Activated CD4-positive, alpha-beta T cell treated with anti-CD3 and anti-CD28 coated beads, Interleukin-2, amount 50 U/mL, for 1 hour (primary cell): Measurements from ENCODE around the gene CERK.

Experiments
- DNase-seq: peaks from one replicate; pipeline ENCODE4 v3.0.0-alpha.2; 2020

Gene CERK

DNA sequence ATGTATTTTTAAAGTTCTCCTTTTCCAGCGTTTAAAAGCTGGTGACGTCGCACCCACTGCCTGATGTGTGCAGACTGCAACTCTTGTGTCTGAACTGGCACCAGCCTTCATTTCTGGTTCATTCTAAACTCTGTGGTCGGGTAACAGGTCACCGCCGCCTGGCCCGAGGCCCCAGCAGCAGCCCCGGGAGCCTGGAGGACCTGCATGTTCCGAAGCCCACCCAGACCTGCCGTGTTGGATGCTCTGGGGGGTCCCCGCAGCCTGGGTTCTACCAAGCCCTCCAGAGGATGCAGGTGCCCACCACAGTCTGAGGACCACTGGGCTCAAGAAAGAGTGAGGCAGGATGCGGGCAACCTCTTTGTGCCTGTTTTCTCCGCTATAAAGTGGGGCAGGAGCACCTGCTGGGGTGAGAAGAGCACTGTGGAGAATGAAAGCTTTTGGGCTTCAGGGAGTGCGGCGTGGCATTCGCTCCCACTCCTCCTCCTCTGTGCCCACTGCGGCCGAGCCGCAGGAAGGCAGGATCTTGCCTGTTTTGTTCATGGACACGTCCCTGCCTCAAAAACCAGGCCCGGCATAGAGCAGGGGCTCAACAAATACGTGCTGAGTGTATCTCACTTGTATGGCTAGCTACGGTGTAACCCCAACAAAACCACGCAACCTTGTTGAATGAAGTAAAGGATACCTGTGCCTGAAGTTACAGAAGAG lies 40.1 kb downstream of the CERK start:
- no peak for DNase-seq

DNA sequence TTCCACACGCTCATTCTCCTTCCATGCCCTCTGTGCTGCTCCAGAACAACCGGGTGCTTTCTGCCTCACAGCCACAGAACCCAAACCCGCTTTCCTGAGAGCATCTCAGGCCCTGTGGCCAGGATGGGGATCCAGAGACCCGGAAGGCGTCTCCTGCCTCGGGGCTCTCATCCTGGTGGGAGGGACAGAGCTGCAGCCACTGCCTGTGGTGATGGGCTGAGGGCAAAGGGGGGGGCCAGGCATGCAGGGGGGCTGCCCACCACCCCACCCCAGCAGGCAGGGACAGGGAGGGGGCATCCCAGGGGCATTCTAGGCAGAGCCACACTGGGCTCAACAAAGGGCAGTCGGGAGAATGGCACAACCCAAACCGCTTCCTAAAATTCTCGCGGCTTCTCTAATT lies 41.4 kb downstream of the CERK start:
- no peak for DNase-seq

DNA sequence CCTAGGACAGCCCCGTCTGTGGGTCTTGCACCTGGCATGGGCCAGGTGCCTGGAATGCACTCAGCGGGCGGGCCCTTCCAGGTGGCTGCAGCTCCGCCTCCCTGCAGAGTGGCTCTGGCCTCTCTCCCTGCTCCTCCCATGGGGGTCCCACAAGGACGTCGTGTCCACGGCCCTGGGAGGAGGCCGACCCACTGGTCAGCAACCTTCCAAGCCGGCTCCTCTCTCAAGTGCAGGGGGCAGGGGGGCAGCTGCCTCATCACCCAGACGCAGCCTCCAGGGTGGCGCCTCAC lies 41.9 kb downstream of the CERK start:
- DNase-seq: no peak

DNA sequence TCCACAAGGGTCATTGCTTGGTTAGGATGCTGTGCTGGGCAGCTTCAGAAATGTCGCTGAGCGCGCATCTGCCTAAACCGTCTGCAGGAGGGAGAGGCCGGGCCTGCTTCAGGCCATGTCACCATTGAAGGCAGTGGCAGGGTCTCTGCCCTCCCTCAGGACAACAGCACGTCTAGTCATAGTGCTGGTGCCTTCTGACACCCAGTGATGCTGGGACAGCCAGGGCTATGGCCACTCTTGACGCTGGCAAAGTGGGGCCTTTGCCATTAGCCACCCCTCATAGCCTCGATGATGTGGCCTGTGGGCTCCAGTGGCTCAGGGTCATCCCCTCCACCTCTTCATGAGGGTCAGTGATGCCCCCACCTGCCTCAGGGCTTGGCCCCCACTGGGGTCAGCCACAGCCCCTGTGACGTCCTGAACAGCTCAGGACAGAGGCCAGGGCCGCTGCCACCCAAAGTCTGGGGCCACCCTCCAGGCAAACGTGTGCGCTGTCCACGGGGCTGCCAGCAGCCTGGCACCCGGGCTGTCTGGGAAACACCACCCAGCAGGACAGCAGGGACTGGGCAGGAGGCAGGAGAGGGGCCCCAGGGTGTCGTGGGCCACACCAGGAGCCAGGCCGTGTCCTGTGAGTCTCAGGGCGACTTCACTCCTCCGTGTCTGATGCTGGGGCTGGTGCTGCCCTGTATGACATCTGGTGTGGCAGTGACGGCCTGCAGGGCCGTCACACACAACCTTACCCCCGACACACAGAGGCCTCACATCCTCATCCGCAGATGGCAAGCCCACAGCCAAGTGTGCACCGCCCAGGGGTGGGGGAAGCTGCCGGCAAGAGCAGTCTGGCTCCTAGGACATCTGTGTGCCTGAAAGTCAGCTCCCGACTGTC lies 42.5 kb downstream of the CERK start:
- DNase-seq: no peak

DNA sequence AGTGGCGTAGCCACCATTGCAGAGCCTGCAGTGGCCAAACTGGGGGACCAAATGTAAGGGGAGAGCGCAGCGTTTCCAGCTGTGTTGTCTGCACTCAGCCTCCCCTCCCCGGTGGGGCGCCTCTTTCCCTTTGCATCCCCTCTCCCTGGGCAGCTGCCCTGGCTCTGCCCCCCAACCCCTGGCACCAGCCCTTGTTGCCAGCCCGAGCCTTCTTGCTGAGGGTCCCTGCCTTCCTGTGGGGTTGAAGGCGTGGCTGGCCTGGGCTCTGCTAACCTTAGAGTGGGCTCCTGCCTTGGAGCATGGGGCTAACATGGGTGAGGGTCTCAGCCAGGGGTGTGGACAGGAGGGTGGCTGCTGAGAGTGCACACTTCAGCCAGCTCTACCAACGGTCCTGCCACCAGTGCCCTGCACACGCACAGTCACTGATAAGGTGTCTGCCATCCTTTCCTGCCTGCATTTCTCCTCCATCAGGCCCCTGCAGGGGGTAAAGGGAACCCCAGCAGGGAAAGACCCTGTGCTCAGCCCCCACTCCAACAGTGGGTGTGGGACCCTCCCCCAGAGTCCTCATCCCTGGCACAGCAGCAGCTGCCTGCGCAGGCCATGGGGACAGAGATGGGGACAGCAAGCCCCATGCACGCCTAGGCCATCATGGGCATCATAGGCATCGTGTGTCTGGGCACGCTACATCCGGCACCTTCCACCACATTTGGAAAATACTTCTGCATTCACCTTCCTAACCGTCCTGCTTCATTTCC lies 43.5 kb downstream of the CERK start:
- DNase-seq: no peak

DNA sequence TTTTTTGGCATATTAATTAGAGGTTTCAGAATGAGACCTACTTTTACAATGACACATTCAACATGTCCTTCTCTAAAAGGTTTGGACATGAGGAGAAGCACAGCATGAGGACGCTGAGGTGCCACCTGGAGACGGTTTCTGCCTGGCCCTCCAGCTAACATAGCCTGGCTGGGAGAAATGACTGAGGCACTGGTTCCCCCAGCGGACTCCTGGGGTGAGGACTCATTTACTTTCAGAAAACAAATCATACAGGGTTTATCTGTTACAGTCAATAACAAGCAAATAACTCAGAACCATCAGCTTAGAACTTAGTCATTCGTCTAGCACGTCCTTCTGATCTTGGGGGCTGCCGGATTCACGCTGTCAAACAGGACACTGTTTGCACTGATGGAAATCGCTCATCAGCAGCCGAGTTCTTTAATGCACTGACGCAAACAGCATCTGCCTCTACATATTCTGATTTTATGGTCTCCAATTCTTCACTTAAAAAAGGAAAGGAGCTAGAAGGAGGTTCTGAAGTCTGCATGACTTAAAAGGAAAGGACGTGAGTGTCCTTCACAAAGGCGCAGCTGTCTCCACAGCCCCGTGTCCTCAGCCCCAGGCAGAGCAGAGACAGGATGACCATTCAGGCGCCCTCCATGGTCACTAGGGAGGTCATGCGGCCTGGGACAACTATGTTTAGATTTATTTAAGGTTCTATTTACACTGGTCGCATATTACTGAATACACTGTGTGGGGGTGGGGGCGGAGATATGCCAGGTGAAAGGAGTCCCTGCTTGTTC lies 44.2 kb downstream of the CERK start:
- DNase-seq: no peak

DNA sequence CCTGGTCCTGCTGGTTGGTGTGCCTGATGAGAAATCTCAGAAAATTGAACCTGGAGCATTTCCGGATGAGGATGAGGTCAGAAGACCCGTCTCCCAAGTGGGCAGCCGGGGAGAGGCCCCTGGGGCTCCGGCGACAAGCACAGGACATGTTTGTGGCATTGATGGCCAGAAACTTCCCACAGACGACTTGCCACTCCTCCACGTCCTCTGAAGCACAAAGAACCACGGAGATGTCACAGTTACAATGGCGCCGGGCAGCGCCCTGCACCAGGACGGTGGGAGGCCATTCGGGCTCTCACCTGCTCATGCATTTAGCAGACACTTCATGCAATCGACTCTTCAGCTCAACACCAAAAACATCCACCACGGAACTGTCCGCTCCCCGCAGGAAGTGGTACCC lies 46.5 kb downstream of the CERK start:
- DNase-seq: no peak

DNA sequence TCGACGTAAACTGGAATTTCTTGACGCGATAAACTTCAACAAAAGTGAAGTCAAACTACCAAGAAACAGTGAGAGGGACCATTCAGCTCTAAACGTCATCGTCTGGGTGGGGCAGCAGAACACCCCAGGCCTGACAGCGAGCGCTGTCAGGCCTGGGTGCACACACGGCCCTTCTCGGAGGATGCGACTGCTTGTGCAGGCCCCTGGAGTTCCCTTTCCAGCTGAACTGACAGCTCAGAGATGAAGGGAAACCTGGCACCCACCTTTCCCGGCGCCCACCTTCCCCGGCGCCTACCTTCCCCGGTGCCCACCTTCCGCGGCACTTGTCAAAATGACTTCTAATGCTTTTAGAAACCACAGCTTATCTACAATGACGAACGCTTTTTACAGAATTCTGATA lies 47.9 kb downstream of the CERK start:
- no peak for DNase-seq

DNA sequence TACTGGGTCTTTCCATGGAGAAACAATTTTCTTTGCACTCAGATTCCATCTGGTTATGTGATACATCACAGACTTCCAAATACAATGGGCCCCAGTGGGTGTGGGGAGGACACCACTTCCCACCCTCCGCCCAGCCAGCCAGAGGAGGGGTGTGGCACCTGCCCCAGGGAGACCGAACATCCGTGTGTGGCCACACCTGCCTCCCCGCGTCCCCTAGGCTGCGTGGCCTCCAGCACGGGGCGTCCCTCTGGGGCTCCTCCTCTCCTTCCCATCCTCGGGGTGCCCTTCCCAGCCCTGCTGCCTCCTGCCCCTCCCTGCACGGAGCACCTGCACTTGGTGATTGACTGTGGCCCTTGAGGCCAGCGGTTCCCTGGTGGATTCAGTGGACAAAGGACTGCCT lies 49.1 kb downstream of the CERK start:
- no peak for DNase-seq

DNA sequence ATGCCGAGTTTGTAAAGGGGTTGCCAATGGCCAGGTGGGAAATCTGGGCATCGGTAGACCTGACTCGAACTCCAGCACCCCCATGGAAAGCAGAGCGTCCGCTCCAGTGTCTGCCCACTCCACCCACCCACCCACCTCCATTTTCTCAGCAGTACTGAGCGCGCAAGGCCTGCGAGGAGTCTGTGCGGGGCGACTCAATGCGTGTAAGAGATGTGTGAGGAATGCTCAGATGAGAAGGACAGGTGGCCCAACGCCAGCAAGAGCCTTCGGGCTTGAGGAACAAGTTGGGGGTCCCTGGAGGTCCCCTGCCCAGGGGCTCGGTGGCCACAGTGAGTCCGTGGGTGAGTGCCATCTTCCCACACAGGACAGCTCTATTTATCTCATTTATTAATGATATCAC lies 50.6 kb downstream of the CERK start:
- DNase-seq: no peak

DNA sequence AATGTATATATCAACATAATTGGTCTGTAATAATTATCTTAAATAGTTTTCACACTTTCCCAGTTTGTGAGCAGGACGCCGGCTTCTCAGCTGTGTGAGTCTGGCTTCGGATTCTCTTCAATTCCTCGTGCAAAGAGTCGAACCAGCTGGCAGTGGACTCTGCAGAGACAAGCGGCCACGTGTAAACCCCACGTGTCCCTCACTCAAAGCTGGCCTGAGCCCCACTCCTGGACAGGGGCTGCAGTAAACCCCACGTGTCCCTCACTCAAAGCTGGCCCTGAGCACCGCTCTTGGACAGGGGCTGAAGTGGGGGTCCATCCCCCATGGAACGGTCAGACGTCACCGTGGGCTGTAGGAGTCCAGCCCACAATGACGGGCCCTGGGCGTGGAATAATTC lies 51.0 kb downstream of the CERK start:
- DNase-seq: no peak

DNA sequence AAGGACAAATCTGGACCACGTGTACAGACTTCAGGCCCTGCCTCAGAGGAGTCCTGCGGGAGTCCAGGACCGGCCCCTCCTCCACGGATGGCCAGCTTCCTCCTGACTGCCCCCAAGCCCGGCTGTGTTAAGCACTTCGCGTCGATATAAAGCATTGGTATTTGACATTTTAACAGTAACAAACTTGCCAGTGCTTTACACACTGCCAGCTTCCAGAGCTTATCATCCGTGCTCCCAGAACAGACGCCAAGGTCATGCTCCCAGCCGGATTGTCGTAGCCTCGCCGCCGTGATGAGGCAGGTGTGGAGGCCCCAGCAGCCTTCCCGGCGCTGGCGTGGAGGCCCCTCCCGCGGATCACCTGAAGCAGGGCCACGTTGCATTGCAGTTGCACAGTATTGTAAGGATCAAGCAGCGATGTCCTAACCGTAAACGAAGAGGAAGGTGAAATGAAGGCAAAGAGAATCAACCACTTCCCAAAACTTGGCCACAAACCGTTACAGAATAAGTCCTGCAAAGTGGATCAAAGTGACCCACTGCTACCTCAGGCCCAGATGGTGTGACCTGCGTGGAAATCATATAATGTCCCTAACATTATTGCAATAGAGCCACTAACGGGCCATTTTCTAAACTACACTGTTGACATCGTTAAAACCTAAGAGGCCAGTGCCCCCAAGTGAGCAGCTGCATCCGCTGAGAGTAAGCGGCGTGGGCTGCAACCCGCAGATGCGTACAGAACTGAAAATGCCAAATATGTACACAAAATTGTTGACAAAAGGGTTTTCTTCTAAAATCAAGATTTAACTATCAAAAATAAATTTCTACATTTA lies 51.6 kb downstream of the CERK start:
- no peak for DNase-seq

DNA sequence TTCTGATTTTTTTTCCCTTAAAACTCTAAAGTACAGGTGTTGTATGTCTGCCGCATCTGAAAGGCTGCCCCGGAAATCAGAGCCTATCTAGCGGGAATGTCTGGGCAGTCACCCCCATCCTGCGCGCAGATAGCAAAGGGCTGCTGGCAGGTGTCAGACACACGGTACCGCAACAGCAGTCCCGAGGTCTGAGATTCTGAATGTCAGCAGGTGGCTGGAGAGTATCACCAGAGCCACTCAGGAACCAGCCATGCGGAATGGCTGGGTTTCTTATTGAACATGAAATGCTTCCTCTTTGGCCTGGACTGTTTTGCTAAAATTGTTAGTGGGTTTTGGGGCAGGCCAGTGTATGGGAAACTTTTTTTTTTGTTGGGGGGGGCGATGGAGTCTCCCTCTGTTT lies 53.3 kb downstream of the CERK start:
- no peak for DNase-seq

DNA sequence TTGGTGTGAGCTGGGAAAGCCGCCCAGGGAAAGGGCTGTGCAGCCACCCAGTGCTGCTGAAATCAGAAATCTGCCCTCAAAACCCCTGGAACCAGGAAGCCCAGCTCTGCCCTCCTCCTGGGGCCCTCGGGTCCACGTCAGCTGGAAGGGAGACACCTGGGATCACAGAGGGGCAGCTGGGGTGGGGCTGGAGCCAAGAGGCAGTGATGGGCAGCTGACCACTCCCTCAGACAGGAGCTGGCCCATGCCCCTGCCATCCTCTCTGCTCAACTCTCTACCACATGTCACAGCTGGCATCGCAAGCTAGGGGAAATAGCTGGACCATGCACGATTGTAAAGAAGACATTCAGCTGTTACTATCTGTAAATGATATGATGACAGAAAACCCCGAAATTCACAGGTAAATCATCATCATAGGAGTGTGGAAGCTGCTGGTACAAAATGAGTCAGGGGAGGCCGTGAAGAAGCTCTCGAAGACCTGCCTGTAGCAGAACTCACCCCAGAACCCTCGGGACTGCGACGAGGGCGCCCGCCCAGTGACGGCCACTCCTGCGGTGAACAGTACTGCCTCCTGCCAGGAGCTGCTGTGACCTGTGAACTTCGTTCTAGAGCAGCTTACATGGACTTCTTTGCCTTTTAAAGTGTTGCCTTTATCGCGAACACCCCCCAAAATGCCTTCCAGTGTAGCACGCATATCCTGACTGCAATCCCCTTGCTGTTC lies 55.9 kb downstream of the CERK start:
- no peak for DNase-seq

DNA sequence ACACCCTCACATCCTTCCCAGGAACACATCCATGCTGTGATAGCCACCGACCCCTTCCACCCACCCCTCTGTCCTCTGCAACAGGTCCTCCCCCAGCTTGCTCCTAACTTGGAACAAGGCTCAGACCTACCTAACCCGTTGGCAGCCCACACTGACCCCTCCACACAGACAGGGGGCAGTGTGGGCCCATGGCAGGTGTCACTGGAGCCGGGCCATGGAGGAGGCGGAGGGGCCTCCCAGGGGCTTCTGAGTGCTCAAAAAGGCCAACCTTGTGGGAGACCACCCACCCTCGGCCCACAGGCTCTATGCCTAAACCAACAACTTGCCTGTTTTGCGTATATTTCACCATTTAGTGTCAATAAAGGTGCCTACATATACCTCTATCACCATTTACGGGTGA lies 57.0 kb downstream of the CERK start:
- DNase-seq: no peak

DNA sequence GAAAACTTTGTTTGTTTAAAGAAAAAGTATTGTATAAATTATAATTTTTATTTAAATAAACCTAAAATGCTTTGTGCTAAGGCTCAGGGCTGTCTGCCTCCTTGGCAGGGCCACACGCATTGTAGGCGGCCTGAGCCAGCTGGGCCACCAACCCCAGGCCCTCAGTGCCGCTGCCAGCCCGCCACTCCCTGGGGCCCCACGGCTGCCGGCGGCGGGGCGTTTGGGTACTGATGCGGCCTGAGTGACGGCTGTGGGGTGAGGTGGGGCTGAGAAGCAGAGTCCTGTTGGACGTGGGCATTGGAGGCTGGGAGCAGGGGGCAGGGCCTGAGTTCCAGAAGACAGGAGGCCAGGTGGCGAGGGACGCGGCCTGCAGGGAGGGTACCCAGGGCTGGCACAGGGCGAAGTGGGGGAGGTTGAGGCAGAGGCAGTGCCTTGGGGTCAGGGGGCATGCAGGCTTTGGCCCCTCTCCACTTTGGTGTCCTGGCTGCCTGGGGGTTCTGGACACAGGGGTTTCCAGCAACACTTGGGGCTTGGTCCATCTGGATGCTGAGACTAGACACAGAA lies 58.3 kb downstream of the CERK start:
- no peak for DNase-seq

DNA sequence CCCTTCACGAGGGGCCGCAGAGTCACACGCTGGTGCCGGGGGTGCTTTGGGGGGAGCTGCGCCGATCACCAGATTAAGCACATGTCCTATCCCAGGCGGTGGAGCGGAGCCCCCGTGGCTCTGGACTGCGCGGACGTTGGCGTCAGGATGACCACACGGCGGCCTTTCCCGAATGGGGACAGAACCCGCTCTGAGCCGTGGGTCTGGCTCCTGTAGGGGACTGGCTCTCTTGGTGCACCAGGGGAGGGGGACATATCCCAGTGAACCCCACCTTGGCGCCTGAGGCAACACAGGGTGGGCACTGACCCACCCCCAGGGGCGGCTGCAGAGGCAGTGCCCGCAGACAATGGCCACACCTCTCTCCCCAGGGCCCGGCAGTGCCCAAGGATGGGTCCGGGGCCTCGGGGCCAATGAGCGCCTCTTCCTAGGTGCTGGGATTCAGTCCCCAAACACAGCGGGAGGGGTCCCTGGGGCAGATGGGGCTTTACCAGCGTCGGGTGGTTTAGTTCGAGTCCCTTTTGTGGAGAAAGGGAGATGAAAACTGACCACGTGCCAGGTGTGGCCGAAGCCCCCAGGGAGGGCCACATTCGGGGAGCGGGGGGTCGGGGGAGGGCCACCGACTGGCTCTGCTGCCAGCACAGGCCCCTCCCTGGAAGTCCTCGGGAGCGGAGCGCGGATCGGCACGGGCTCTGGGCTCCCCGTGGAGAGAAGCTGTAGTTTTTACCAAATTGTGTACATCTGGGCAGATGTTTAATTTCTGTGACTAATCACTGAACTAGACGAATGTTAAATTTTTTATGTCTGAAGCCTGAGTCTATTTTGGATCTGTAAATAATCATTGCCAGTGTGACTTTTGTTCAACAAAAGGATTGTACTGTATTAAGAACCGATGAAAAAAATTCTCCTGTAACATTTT lies 59.0 kb downstream of the CERK start:
- DNase-seq: no peak

DNA sequence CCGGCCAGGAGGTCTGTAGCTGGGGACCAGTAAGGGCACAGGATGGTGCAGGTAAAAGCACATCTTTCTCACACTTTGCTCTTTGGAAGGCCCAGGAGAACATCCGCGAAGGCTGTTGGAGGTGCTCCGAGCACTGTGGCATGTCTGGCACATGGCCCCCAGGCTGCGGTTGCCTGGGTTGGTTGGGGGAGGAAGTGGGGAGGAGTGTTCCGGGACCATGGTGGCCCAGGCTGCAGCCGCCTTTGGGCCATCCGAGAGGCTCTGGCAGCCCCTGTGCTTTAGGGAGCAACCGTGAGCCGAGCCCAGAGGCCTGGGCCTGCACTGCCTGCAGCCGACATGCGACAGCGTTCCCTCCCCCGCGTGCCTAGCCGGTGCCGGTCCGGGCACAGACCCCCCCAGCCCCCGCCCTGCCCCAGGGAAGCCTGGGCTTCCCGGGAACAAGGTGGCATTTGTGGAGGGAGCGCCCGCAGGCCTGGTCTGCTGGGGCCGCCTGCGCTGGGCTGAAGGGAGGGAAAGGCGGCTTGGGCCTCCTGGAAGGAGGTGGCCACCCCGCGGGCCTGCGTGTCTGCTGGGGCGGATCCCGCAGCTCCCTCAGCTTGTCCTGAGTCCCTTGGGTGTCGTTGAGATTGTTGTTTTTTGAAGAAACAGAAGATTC lies 59.9 kb downstream of the CERK start:
- no peak for DNase-seq

DNA sequence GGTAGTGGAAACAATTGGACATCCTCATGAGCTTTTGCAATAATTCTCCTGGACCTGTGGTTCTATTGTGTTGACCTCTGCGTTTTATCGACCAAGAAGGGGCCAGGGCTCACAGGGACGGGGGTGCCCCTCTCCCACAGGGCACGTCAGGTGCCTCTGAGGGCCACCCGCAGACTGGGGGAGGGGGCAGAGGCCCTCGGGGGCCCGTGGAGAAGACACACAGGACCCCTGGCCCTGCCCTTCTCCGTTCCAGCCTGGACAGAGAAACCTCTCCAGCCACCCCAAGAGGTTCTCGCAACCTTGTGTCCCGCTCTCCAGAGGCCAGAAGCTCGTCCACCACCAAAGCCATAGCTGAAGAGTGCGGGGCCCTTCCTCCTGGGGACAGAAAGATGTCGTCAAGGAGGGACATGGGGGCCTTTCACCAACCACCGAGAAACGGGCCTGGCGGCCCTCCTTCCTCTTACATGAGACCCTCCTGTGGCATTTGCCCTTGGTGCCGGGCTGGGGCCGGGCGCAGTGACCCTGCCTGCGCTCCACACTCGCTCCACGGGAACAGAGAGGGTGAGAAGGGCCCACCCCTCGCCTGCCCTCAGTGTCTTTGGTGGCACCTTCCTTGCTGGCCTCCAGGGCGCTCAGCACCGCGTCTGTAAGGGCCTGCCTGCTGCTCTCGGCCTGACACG lies 60.6 kb downstream of the CERK start:
- no peak for DNase-seq
